CD4-positive, alpha-beta T cell treated with Interleukin-6 at 100 ng/mL for 8 hours (primary cell): Measurements from ENCODE around the gene SDR42E2.
"Not testable (repeated sequence)": the region's sequence is repeated elsewhere in the genome, so short reads cannot be mapped to it uniquely, and the experiment has no call there.

Experiments used
- DNase-seq: peaks from one replicate; pipeline ENCODE4 v3.0.0-alpha.2; 2020; ENCODE audit warnings: mixed read lengths, low spot score

Gene SDR42E2

GRCh38 chr16:22213801-22214200, 51.5 kb downstream of the SDR42E2 start:
- DNase-seq = no peak

- no peak for DNase-seq
These were observed 52.1 kb downstream of the SDR42E2 start for GRCh38 chr16:22214402-22214801.

- DNase-seq = no peak
These were observed 52.6 kb downstream of the SDR42E2 start for GRCh38 chr16:22214889-22215288.

DNA sequence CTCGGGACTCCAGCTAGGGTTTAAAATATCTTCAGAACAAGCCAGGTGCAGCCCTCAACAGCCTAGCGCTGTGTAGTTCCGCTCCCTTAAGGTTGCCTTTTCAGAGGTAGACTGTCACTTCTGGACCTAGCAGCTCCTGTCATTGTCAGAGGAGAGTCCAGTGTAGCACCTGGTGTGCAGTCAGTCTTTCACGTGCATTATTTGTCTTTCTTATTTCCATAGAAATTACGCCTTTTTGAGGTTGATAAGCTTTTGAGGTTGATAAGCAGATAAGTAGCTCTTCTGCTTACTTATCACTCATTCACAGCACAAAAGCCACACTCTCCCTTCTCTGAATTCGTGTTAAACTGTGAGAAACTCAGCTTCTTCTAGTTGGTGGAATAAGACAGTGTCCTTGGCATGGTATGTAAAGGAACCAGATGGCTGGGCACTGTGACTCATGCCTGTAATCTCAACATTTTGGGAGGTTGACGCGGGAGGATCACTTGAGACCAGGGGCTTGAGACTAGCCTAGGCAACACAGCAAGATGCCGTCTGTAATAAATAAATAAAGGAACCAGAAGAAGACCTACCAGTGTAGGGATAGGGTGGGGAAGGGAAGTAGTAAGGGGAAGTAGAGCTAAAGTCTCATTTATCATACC, 54.0 kb downstream of the SDR42E2 start:
- DNase-seq = no peak

DNA sequence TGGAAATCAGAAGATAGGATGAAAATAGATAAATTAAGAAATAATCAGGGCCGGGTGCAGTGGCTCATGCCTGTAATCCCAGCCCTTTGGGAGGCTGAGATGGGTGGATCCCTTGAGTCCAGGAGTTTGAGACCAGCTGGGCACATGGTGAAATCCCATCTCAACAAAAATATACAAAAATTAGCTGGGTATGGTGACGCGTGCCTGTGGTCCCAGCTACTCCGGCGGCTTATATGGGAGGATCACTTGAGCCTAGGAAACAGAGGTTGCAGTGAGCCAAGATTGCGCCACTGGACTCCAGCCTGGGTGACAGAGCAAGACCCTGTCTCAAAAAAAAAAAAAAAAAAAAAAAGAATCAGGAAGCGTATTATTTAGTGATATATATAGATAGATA, 54.5 kb downstream of the SDR42E2 start:
- DNase-seq = not testable (repeated sequence)

- no peak for DNase-seq
These were observed 55.8 kb downstream of the SDR42E2 start for GRCh38 chr16:22217890-22218730.

GRCh38 chr16:22219389-22220068, 57.2 kb downstream of the SDR42E2 start:
- no peak for DNase-seq

DNA sequence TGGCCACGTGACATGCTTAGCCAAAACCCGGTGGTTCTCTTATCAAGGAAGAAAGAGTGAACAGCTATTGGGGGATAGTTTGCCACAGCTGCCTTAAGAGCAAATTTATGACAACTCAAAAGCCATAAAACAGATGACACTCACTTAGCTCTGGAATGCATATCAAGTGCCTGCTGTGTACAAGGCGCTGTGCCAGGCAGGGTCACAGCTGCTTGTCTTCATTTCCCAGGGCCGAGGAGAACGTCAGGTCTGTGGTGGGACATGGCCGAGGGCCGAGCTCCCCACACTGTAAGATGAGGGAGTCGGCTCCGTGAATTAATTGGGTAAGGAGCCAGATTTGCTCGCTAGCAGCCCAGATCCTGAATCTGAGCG, 57.7 kb downstream of the SDR42E2 start:
- no peak for DNase-seq

- no peak for DNase-seq
These were observed 58.4 kb downstream of the SDR42E2 start for GRCh38 chr16:22220714-22221113.

DNA sequence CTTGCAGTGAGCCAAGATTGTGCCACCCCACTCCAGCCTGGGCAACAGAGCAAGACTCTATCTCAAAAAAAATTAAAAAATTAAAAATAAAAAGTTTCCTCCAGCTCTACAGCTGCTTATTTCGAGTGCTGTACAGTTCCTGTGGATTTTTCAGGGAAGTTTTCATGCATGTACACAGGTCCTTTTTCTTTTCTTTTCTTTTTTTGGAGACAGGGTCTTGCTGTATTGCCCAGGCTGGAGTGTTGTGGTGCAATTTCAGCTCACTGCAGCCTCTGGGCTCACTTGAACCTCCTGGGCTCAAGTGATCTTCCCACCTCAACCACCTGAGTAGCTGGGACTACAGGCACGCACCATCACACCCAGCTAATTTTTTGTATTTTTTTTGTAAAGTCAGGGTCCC, 59.7 kb downstream of the SDR42E2 start:
- DNase-seq = no peak

DNA sequence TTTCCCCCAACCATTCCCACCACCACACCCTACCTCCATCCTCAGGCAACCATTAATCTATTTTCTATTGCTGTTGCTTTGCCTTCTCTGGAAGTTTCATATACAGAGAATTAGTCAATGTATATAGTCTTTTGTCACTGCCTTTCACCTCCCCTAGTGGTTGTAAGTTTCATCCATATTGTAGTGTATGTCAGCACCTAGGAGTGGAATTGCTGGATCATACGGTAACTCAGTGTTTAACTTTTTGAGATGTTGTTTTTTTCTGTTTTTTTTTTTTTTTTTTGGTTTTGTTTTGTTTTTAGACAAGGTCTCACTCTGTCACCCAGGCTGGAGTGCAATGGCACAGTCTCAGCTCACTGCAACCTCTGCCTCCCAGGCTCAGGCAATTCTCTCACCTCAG, 60.7 kb downstream of the SDR42E2 start:
- no peak for DNase-seq

- no peak for DNase-seq
These were observed 62.8 kb downstream of the SDR42E2 start for GRCh38 chr16:22225060-22225459.

DNA sequence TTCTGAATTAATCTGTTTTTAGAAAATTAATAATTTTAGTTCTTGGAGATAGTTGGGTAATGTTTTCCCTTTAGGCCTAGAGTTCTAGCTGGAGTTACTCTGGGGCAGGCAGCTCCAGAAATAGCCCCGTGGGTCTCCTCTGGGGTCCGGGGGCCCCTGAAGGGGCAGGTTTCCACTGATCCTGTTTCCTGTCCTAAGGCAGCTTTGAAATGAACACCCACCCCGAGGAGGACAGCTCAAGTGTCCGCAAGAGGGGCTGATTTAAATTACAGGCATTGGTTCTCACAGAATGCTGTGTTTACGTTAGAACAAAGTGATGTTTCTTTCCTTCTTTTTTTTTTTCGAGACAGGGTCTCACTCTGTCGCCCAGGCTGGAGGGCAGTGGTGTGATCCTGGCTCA, 67.6 kb downstream of the SDR42E2 start:
- DNase-seq = no peak

DNA sequence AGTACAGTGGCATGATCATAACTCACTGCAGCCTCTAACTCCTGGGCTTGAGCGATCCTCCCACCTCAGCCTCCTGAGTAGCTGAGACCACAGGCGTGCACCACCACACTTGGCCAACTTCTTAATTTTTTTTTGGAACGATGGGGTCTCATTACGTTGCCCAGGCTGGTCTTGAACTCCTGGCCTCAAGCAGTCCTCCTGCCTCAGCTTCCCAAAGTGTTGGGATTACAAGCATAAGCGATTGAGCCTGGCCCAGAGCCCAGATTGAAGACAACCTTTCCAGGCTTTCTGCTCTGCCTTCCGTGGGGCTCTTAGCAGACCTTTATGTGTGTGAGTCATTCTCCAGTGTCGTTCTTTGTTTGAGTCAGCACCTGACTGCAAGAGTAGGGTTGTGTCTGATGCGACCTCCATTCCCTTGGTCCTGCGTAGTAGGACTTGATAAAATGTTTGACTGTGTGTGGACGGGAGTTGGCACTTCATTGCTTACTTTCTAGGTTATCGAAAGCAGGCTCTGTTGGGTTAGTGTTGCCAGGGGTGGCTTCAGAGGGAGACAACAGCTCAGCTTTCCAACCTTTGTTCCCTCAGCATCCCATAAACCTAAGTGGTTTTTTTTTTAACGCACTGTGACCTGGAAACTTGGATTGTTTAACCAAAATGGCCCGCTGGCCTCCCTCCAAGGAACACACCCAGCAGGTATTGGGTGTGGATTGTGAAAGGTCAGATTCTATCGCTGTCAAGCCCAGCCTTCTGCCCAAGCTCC, 70.2 kb downstream of the SDR42E2 start:
- DNase-seq = no peak

GRCh38 chr16:22233037-22233372, 70.7 kb downstream of the SDR42E2 start:
- no peak for DNase-seq

DNA sequence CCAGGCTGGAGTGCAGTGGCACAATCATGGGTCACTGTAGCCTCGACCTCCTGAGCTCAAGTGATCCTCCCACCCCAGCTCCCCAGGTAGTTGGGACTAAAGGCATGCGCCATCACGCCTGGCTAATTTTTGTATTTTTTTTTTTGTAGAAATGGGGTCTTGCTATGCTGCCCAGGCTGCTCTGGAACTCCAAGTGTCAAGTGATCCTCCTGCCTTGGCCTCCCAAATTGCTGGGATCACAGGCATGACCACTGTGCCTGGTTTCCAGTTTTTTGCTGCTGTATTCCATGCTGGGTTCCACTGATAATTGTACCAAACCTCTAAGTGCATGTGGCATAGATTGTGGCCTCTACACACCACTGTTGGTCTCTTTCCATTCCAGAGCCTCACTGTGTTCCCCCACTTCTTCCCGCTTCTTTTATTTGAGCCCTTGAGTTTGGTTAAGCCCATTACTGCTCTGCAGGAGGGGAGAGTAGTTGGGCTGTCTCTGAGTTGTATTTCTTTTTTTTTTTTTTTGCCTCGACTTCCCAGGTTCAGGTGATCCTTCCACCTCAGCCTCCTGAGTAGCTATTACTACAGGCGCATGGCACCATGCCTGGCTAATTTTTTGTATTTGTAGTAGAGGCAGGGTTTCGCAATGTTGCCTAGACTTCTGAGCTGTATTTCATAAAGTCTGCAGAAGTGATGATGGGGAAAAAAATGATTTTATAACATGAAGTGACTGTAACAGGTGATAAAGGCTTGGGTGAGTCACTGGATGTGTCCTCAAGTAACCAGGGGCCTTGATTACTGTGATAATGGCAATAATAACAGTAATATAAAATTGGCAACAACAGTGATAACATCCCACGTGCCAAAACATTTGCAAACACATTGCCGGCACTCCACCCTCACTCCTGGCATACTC, 73.8 kb downstream of the SDR42E2 start:
- no peak for DNase-seq

DNA sequence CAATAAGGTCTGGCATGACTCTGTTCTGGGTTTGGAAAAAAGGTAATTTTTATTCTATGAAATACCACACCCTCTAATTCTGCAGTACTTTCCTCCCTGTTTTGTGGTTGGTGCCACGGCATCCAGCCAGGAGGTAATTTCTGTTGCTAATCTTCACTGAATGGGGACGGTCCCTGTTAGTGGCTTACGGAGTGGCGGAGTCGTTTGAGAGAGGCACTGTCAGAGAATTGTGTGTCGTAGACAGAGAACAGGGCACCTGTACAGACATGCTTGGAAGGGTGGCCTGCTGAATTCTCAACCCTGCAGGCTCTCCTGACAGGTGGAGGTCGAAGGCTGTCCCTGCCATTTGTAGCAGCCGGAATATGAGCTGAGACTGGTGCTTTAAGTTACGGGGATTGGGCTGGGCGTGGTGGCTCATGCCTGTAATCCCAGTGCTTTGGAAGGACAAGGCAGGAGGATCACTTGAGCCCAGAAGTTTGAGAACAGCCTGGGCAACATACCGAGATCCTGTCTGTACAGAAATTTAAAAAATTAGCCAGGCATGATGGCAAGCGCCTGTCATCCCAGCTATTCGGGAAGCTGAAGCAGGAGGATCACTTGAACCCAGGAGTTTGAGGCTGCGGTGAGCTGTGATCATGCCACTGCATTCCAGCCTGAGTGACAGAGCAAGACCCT, 77.0 kb downstream of the SDR42E2 start:
- no peak for DNase-seq

GRCh38 chr16:22240023-22240710, 77.9 kb downstream of the SDR42E2 start:
- DNase-seq = no peak
